HL-60/S4 (cell line): ENCODE results near the gene KCNC1.

Experiments used
- in situ Hi-C: fragments of 300-500 bp; cut with MboI; formaldehyde crosslinking; loops from 2 replicates; pipeline ENCODE4 v1.14.3; 2022; ENCODE audit warnings: low sequenced_read_pairs

Gene KCNC1

DNA sequence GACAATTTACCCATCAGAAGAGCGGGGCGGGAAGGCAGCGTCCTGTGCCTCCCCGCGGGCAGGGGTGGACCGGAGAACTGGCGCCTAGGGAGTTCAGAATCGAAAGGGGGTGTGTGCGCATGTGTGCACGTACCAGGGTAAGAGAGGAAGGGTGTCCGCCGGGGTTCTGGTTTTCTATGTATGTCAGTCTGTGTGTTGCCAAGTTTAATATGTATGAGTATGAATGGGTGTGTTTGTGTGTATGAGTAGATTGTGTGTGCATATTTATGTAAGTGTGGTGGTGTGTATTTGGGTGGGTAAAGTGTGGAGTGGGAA is 2.0 kb downstream of the KCNC1 start:
- in situ Hi-C loops = no loop called here

DNA sequence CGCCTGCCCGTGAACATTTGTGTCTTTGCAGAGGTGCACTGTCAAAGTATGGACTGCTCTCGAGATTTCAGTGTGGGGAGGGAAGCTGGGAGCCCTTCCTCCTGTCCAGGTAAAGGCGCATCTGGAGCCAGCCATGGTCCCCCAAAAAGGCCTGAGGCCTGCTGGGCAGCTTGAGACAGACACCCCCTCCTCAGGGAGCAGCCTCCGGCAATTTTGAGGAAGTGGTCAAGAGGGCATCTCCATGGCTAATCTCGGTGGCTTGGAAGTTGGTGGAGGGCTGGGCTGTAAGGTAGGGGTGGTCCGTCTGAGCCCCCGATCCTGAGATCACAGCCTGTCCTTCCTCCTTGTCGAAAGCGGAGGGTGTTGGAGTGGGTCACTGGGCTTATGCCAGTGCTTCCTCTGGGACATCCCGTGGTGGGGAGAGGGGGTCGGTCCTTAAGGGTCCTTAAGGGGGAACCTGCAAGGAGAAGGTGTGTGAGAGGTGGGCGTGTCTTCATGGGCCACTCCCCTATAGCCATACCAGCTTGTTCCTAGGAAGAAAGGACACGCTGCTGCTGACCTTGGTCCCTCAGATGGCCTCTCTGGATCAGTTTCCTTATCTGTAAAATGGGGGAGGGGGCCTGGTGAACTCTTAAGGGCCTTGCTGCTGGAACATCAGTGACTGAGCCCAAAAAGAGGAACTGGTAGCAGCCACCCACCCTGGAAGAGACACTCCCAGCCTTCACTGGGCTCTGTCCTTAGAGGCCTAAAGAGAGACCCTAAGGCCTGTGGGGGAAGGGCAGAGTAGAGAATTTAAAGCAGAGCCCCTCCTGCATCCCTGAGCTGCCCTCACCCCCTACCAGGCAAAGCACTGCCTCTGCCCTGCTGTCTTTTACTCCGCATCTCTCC is 2.6 kb downstream of the KCNC1 start:
- in situ Hi-C loops = no loop called here

DNA sequence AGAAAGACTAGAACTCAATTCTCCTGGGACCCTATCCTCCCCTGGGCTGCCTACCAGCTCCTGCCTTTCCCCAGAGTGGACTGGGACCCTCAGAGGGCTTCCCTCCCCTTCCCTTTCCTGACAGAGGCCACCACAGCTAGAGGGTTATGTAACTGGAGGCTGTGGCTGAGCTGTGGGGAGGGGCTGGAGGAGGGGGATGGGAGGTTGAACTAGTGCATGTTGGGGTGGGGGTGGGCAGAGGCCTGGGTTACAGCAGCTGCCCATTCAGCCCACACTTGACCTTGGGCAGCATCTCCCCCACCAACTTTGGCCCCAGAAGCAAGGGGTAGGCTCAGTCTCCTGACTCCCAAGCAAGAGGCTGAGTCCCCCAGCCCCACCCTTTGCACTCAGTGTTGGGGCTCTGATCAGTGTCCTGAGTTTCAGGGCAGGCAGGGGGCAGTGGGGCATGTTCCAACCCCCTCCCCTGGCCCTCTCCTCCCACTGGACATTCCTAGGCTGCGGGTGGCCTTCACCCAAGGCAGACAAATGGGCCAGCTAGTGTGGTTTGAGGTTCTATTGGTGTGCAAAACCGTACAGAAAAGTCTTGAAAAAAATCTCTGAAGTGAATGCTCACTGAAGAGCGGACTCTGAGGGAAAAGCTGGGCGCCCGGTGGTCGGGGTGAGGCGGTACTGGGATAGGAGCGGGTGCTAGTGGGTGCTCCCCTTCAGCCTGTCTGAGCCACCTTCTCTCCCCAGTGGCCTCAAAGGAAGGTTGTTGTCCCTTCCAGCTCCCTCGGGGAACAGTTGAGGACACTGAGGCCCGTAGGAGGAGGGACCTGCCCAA is 3.8 kb downstream of the KCNC1 start:
- in situ Hi-C loops = no loop called here

DNA sequence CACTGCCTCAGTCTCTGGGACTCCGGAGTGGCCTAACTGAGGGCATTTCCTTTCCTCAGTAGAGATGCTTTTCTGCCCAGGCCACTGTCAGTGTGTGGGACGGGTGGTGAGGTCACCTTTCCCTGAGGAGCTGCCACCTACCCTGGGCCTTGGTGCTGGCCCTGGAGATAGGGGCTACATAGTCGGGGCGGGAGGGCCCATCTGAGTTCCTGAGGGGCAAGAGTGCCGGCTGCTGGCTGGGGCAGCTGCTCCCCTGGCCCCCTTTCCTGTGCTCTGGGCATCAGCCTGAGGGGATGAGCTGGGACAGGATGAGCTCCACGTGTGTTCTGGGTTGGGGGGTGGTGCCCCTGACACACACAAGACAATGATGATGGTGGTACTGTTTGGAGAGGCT is 5.4 kb downstream of the KCNC1 start:
- in situ Hi-C loops = no loop called here

DNA sequence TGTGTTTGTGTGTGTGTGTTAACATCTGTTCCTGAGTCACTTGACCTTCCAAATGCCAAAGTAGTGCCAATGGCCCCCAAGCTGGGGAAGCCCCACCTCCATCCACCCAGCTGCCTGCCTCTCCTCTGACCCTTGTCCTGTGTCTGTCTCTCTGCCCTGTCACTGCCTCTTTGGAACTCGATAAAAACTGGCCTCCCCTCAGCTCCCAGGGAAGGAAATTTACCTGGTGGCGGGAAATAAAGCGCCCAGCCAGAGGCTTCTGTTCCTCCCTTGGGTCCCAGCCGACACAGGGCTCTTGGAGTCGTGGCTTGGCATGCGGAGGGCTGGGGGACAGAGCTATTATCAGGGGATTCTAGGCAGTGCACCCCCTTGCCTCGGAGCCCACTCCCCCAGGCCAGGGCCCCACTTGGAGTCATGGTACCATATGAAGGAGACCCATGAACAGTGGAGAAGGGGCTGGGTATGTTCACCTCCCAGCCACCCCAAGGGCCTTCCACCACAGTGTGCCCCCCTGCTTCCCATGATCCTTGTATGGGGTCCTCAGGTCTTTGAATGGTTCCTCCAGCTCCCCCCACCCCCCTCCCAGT is 6.2 kb downstream of the KCNC1 start:
- in situ Hi-C loops = no loop called here

DNA sequence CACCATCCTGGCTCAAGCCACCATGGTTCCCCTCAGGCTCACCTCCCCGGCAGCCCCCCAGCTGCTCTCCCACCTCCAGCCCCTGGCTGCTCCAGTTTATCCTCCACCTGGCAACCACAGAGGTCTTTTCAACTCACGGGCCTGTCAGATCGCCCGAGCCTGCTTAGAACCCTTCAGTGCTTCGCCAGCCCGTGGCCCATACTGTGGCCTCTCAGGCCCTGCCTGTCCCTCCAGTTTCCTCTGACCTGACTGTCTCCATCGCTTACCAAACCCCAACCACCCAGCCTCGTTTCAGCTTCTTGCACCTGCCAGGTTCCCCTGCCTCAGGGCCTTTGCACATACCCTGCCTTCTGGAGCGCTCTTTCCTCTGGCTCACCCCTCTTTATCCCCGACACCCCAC is 6.9 kb downstream of the KCNC1 start:
- in situ Hi-C loops = no loop called here

DNA sequence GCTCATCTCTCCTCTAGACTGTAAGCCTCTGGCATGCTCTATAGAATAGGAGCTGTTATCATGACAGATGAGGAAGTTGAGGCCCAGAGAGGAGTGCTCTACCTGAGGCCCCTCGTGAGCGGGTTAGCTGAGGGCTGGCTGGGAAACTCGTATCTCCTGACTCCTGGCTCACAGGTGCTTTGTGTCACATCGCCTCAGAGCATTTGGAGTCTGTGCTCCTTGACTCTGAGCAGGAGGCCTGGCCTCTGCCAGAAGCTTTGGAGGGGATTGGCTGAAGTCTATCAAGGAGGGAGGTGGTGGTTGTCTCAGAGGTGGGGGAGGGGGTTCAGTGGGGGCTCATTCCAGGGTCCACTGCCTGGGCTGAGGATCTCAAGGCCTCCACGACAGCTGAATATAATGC is 7.4 kb downstream of the KCNC1 start:
- in situ Hi-C loops = no loop called here

DNA sequence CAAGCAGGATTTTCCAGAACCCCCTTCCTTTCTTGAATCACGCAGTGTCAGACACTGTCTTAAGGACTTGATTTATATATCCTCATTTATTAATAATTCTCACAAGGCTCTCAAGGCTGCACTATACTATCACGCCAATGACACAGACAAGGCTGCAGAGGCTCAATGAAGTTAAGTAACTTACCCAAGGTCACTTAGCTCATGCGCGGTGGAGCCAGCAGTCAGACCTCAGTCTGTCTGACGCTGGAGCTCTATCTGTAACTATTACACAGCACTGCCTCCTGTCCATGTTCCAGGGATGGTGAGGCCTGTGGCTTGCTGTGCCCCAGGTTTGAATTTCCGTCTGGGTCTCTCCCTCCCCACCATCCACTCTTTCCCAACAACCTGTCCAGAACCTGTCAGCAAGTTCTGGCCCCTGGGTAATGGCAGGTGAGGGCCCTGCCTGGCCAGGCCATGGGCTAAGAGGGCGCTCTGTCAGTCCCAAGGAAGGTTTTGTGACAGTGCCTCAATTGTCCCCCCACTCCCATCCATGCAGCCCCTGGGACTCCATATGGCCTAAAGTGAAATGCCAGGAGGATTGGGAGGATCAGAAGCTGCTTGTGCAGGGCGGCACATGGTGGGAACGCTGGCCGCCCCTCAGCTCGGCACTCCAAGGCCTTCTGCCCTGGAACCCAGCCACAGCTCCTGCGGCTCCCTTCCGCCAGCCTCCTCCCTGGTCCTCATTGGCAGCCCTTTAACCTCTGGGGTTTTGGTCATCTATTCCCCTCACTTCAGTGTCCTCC is 8.6 kb downstream of the KCNC1 start:
- in situ Hi-C loops = no loop called here

DNA sequence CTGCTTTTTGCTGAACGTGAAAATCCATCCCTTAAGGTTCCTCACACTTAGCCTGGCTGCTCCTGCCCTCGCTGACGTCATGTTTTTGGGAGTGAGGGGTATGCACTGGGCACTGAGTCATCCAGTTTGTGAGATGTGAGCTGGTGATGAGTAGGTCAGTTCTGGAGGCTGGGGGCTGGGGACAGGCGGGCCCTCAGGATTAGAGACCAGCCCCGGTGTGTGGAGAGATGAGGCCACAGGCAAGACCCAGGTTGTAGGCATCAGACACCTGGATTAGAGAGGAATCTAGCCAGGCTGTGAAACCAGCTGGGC is 9.2 kb downstream of the KCNC1 start:
- in situ Hi-C loops = no loop called here

DNA sequence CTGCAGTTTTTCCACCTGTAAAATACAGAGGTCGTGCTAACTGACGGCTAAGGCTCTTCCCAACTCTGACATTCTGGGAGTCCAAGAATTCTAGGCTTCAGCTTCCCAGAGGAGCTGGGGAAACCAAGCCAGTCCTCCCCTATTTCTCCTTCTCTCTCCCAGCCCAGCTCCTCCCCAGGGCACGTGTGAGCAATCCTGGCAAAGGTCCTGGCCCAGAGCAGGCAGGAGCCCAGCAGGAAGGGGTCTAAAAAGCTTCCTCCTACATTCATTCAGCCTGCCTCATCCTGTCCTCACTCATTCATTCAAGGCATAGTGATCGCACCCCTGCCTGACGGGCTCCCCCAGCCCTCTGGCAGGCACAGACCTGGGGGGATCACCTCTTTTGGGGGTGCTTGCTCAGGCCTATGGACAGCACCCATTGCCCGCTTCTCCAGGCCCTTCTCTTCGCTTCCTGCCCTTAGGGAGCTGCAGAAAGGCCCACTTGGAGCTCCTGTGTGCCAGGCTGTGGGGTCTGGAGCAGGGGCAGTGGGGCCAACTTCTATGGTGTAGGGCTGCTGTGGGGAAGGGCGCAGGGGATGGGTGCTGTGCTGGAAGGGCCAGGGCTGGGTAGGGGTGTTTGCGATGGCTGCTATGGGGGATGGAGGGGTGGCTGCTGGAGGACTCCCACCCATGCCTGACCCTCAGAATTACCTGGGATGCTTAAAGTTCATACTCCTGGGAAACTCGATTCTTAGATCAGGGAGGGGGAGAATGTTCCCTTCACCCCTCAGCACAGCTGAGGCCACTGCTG is 9.8 kb downstream of the KCNC1 start:
- in situ Hi-C loops = no loop called here

DNA sequence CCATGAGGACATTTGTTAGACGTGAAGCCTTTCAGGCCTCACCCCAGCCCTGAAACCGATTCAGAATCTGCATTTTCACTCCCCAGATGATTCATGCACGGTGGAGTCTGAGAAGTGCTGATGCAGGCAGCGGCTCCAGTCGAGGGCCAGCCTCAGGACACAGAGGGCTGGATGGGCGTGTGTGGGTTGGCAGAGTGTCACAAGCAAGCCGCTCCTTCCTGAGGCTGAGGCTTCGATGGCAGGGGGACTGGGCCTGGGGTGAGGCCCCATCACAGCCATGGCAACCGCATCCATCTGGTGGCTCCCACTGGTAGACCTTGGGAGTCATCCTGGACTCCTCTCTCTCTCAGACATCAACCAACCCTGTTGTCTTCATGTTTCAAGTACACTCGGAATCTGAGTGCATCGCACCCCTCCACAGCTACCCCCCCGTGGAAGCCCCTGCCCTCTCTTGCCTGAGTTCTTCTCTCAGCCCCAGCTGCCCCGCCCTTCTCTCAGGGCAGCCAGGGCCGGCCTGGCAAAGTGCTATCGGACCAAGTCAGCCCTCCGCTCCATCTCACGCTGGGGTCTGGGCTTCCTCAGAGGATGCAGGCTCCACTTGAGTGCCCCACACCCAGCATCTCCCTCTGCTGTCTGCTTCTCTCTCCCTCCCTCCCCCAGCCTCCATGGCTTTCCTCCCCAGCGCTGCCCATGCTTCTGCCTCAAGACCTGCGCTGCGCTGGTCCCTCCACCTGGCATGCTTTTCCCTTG is 10.6 kb downstream of the KCNC1 start:
- in situ Hi-C loops = no loop called here

DNA sequence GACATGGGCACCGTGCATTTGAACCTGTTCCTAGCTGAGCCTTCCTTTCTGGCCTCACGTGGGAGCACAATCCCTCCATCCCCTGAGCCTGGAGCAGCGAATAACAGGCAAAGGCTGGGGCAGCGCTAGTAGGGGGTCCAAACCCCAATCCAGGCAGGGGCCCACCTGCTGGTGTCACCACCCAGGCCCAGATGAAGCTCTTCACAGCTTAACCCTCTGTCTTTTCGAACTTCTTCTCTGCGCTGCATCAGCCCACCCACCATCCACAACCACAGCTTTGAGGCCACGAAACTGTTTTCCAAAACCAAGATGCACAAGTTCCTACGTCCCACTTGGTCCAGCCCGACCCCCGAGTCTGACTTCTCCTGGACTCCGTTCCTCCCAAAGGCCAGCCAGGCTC is 11.5 kb downstream of the KCNC1 start:
- in situ Hi-C loops = no loop called here

DNA sequence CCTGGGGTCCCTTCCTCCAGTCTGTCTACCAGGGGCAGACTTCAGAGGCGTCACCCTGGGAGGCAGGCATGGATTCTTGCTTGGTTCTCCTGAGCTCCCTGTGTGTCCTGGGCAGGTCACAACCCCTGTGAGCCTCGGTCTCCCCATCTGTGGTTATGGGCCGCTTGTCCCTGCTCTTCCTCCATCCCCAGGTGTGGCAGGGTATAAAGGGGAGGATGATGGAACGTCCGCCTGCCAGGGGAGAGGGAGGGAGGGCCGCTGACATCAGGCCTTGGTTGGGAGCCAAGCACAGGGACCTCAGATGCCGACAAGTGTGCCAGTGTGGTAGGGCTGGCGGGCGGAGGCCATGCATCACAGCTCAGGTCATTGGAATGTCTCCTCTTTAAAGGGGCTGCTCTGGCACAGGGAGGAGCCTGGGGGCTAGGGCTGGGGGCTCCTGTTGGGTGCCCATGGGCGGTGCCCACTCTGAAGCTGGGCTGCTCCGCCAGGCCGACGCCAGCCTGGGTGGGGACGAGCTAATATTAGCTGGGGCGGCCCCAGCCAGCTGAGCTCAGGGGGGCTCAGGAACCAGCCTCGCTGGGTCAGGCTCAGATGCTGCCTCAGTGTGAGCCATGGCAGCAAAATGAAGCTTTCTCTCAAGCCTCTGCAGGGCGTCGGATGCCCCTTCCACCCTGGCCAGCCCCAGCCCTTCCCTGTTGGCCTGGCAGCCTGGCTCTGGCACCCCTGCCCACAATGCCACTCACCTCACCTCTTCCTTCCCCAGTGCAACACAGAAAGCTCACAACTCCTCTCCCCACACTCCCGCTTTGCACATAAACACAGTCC is 12.8 kb downstream of the KCNC1 start:
- in situ Hi-C loops = no loop called here

DNA sequence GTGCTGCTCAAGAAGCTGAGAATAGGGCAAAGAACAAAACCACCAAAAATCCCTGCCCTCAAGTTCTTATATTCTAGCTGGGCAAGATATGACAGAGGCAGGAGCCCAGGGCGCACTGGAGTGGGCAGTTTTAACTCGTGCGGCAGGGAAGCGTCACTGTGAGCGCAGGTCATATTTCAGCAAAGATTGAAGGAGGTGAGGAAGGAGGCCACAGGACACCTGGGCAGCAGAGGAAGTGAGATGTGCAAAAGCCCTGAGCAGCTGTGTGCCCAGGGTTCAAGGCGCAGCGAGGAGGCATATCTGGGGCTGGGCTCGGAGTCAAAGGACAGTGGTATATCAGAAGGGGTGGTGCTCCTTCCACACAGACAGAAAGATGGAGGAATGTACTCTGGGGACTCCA is 13.5 kb downstream of the KCNC1 start:
- in situ Hi-C loops = no loop called here

DNA sequence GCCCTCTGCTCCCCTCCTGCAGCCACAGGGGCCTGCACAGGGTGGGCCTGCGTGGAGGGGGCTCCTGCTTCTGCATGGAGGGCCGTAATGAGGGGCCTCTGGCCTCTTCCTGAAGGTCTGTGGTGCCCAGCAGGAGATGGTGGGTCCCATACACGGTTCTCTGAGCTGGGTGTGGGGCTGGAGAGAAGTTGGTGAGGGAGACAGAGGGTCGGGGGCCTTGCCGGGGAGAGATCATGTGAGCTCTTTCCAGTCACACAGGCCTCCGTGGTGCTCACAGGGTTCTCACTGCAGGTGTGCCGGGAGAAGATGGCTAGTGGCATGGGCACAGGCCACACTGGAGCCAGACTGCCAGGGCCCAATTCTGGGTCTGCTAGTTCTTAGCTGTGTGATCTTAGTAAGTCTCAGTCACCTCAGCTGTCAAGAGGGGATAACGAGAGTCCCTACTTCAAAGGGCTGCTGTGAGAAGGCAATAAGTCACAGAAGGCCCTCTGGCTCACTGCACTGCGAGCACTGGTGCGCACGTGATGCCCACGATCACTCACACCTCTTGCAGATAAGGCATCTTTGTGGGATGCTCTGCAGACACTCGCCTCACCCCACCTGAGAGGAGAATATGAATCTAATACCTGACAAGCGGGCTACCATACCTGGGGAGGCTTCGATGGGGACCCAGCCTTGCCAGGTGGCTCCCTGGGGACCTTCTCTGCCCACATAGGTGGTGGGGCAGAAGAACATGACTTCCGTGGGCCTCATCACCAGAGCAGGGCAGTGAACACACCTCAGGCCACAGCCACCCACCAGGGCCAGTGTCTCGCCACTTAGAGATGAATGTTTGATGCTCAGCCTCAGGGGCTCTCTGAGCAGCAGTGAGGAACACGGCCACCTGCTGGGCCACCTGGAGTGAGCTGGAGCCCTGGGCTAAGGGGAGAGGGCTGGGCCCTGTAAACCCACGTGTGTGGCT is 14.5 kb downstream of the KCNC1 start:
- in situ Hi-C loops = no loop called here

DNA sequence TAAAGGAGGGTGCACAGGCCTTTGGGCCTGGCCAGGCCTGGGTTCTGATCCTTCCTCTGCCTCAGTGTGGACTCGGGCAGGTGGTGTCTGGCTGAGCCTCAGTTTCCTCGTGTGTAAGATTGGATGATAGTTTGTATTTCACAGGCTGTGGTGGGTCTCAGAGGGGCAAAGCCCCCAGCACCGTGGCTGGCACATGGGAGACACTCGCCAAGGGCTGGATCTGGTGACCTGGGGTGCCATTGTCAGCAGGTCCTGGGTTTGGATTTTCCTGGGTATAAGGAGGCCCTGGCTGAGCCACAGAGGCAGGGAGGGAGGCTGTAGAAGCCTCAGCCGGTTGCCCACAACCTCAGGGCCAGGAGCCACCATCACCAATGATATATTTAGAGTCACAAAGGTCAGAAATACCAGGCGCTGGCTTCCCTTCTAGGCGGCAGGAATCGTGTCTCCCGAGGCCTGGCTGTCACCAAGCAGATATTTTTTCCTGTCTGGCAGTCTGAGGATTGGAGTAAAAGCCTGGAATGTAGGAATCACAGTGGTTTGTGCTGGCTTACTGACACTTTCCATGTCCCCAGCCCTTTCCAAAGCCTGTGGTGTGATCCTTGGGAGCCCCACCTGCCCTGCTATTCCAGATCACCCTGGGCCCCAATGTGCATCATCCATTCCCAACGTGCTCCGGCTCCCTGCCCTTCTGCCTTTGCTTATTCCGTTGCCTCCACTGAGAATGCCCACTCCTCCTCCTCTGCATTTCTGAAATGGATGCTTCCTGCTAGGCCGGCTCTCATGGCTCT is 15.6 kb downstream of the KCNC1 start:
- in situ Hi-C loops = no loop called here

DNA sequence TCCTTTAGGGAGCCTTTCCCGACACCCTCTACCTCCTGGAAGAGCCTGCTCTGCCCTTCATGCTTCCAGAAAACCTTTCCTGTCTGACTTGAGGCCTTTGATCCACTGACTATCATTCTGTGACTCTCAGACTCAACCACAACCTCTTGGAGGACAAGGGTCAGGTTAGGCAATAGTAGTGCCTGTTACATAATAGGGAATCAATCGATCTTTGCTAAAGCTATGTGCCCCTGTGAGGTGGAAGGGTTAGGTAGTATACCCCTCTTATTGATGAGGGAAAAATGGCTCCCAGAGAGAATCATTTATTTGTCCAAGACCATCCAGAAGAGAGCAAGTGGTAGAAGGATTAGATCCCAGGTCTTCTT is 16.2 kb downstream of the KCNC1 start:
- in situ Hi-C loops = no loop called here
